Endothelial cell of umbilical vein (primary cell): ENCODE results near the gene LUZP2. TPM values are rescaled to one million over a fixed set of nuclear protein-coding genes. Genes with fewer than 3 reads are reported as not detected.

ENCODE experiments used
- BruUV-seq: library from RNA; stranded (reverse); fragments of 400-500 nt; replicated peaks from 2 replicates; lab custom pipeline; 2021; lab: Mats Ljungman, UMichigan
- CTCF ChIA-PET: fragments of 300-600, 350-600 bp; sonication (Branson Sonifier 250); formaldehyde crosslinking; loops from one replicate; lab custom pipeline; 2021; ENCODE audit warnings: antibody characterized with exemption, inconsistent platforms; lab: Charles Lee
- POLR2A ChIA-PET: fragments of 300-600, 350-600 bp; sonication (Branson Sonifier 250); formaldehyde crosslinking; loops from one replicate; lab custom pipeline; 2021; ENCODE audit warnings: antibody characterized with exemption, inconsistent platforms; lab: Charles Lee
- DNase-seq: peaks from one replicate; pipeline ENCODE4 v3.0.0-alpha.2; 2011; ENCODE audit warnings: low read depth, low spot score
- FAIRE-seq: peaks from 2 replicates; lab custom pipeline; 2011; peaks lifted over from hg19 to GRCh38; lab: Jason Lieb, UNC
- H2AFZ ChIP-seq: 2 replicates; pipeline ENCODE4 v1.6.0; 2012; ENCODE audit warnings: low read depth, low read length, control low read depth, inconsistent platforms
- H3K27ac ChIP-seq: 2 replicates; pipeline ENCODE4 v1.5.1; 2011; ENCODE audit warnings: low read depth, mild to moderate bottlenecking, control low read depth, low read length, moderate library complexity; ENCODE audit not compliant: insufficient read depth
- H3K27me3 ChIP-seq, 2 experiments: 2 replicates each; pipeline versions ENCODE4 v1.6.0 to v1.6.1; 2011; ENCODE audit warnings: low read length in 2 of 2, mixed read lengths in 1 of 2; ENCODE audit not compliant: control insufficient read depth in 2 of 2, insufficient read depth in 2 of 2
- H3K36me3 ChIP-seq, 2 experiments: 2 replicates in 1 of 2; 3 replicates in 1 of 2; pipeline ENCODE4 v1.5.1; 2011; ENCODE audit warnings: low read length in 2 of 2, mild to moderate bottlenecking in 1 of 2, moderate library complexity in 1 of 2; ENCODE audit not compliant: control insufficient read depth in 2 of 2, insufficient read depth in 2 of 2; ENCODE audit errors: extremely low read depth in 1 of 2
- H3K4me1 ChIP-seq: 3 replicates; pipeline ENCODE4 v1.5.1; 2011; ENCODE audit warnings: mild to moderate bottlenecking, low read length; ENCODE audit not compliant: control insufficient read depth, insufficient read depth; ENCODE audit errors: extremely low read depth
- H3K4me2 ChIP-seq: 2 replicates; pipeline ENCODE4 v1.6.1; 2011; ENCODE audit warnings: low read length, control low read depth, mixed read lengths; ENCODE audit not compliant: insufficient read depth
- H3K4me3 ChIP-seq, 3 experiments: fragments of 200-600 bp in 1 of 3; sonication (generic), shearing (Covaris generic) in 1 of 3; replicated peaks in 1 of 3; 2 replicates each; pipeline ENCODE4 v1.5.1; 2011 to 2016; ENCODE audit warnings: control low read depth in 3 of 3, low read length in 3 of 3, mild to moderate bottlenecking in 2 of 3, inconsistent platforms in 1 of 3, low read depth in 1 of 3, moderate library complexity in 1 of 3; ENCODE audit not compliant: insufficient read depth in 1 of 3
- H3K79me2 ChIP-seq: 2 replicates; pipeline ENCODE4 v1.6.0; 2012; ENCODE audit warnings: low read length, inconsistent platforms; ENCODE audit not compliant: control insufficient read depth, insufficient read depth
- H3K9ac ChIP-seq: replicated peaks from 2 replicates; pipeline ENCODE3; 2011; ENCODE audit warnings: low read length, control low read depth; ENCODE audit not compliant: insufficient read depth; ENCODE audit errors: extremely low read depth
- H3K9me1 ChIP-seq: replicated peaks from 3 replicates; pipeline ENCODE4 v1.6.0; 2011; ENCODE audit warnings: mild to moderate bottlenecking, low read length; ENCODE audit not compliant: control insufficient read depth, insufficient read depth; ENCODE audit errors: extremely low read depth
- H3K9me3 ChIP-seq: replicated peaks from 2 replicates; pipeline ENCODE4 v1.5.1; 2012; ENCODE audit warnings: low read length, inconsistent platforms; ENCODE audit not compliant: control insufficient read depth, insufficient read depth
- H4K20me1 ChIP-seq: replicated peaks from 2 replicates; pipeline ENCODE3; 2011; ENCODE audit warnings: mild to moderate bottlenecking, low read length; ENCODE audit not compliant: control insufficient read depth, insufficient read depth; ENCODE audit errors: extremely low read depth
- EZH2 ChIP-seq: IDR thresholded peaks from 2 replicates; pipeline ENCODE4 v1.6.1; 2012; ENCODE audit warnings: borderline replicate concordance, low read depth, mild to moderate bottlenecking, moderate library complexity, low read length, inconsistent platforms; ENCODE audit not compliant: severe bottlenecking
- FOS ChIP-seq: IDR thresholded peaks from 2 replicates; pipeline ENCODE4 v1.6.1; 2011; ENCODE audit warnings: mild to moderate bottlenecking, low read length, moderate library complexity, borderline replicate concordance; ENCODE audit not compliant: insufficient read depth
- GATA2 ChIP-seq: IDR thresholded peaks from 2 replicates; pipeline ENCODE4 v1.7.0; 2011; ENCODE audit warnings: low read depth, mild to moderate bottlenecking, moderate library complexity, mixed read lengths, low read length; ENCODE audit not compliant: insufficient read length, insufficient read depth
- JUN ChIP-seq: IDR thresholded peaks from 2 replicates; pipeline ENCODE4 v1.6.1; 2011; ENCODE audit warnings: borderline replicate concordance, low read depth; ENCODE audit not compliant: insufficient read length, insufficient read depth
- MYC ChIP-seq: IDR thresholded peaks from one replicate; pipeline ENCODE4 v1.6.1; 2011; ENCODE audit warnings: mild to moderate bottlenecking, low read depth, low read length
- POLR2A ChIP-seq: IDR thresholded peaks from 2 replicates; pipeline ENCODE4 v1.6.1; 2012; ENCODE audit warnings: low read depth, mild to moderate bottlenecking, control low read depth, low read length
- POLR2AphosphoS5 ChIP-seq: IDR thresholded peaks from 2 replicates; pipeline ENCODE4 v1.6.1; 2012; ENCODE audit warnings: low read depth, mild to moderate bottlenecking, control low read depth, low read length, moderate library complexity; ENCODE audit not compliant: insufficient read depth
- dilution Hi-C: fragments of 300-500 bp; cut with MboI; formaldehyde crosslinking; loops from one replicate; pipeline ENCODE4 v1.15.0; 2019; ENCODE audit warnings: low sequenced_read_pairs; ENCODE audit not compliant: extremely low pct_ligation_motif_present
- intact Hi-C: fragments of 100-400 bp; cut with micrococcal nuclease; formaldehyde crosslinking; loops from one replicate; pipeline ENCODE4 v1.10.0; 2022
- polyA plus RNA-seq, 4 experiments: library from polyadenylated mRNA; depleted of rRNA in 3 of 4; stranded (reverse) in 3 of 4; unstranded in 1 of 4; fragments of >200 nt; gene quantifications; 2 replicates each; pipeline versions ENCODE4 v1.2.1 to v1.2.3, GENCODE V29; 2011 to 2012; ENCODE audit warnings: missing spikeins in 1 of 4
- total RNA-seq: library from RNA; stranded (reverse); gene quantifications from 2 replicates; pipeline ENCODE4 v1.2.3, GENCODE V29; 2021
- TF ChIP-seq, protein P1 (sequence below): IDR thresholded peaks from 2 replicates; pipeline ENCODE4 v1.6.1; 2011; ENCODE audit not compliant: insufficient read depth, insufficient read length
- TF ChIP-seq, protein P2 (sequence below), 2 donors: IDR thresholded peaks; 1 replicate in 1 of 2; 2 replicates in 1 of 2; pipeline ENCODE4 v1.5.1; 2011; ENCODE audit warnings: low read length in 2 of 2, mild to moderate bottlenecking in 2 of 2, moderate library complexity in 2 of 2, control low read depth in 1 of 2, inconsistent platforms in 1 of 2, low read depth in 1 of 2; ENCODE audit not compliant: insufficient read depth in 1 of 2; ENCODE audit errors: extremely low read depth in 1 of 2

Gene LUZP2
- total and polyA plus RNA-seq, 2 donors (not counting 3 experiments of a cell fraction or from before 2014, with no cell fraction given): 0.07 TPM; not detected in 1

DNA sequence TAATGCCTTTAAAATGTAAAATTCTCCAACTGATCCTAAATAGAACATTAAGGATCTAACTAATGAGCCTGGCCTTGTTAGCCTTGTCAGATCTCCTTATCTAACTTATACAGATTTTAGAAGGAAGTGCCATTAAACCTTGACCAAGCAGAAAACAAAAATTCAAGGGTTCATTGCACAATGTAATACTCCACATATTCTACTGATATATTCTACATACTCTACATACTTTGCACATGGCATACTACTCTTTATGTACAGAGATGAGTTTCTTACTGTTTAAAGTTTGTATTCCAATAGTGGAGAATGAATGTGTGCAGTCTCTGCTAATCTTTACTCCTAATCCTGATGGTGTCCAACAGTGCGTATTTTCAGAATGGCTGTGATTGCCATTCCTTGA, 297.2 kb downstream of the LUZP2 start:
- no peak overlapping the region for H3K4me2 ChIP-seq
- TF ChIP-seq JUN (no peak), POLR2AphosphoS5 (no peak), POLR2A (no peak), GATA2 (no peak), MYC (no peak), FOS (no peak), EZH2 (no peak)
- TF ChIP-seq, protein P1, sequence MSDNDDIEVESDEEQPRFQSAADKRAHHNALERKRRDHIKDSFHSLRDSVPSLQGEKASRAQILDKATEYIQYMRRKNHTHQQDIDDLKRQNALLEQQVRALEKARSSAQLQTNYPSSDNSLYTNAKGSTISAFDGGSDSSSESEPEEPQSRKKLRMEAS: no peak
- TF ChIP-seq, protein P2, sequence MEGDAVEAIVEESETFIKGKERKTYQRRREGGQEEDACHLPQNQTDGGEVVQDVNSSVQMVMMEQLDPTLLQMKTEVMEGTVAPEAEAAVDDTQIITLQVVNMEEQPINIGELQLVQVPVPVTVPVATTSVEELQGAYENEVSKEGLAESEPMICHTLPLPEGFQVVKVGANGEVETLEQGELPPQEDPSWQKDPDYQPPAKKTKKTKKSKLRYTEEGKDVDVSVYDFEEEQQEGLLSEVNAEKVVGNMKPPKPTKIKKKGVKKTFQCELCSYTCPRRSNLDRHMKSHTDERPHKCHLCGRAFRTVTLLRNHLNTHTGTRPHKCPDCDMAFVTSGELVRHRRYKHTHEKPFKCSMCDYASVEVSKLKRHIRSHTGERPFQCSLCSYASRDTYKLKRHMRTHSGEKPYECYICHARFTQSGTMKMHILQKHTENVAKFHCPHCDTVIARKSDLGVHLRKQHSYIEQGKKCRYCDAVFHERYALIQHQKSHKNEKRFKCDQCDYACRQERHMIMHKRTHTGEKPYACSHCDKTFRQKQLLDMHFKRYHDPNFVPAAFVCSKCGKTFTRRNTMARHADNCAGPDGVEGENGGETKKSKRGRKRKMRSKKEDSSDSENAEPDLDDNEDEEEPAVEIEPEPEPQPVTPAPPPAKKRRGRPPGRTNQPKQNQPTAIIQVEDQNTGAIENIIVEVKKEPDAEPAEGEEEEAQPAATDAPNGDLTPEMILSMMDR (IDR thresholded peaks at IDR 0.05; ENCODE audit: extremely low read depth in 1 of 2, insufficient read depth in 1 of 2, low read depth in 1 of 2, low read length in 2 of 2): no peak
- H3K36me3 ChIP-seq: no peaks in the 10 kb centered on the region
- H3K27me3 ChIP-seq: no peaks in the 10 kb centered on the region
- CTCF ChIA-PET: interaction anchor here (1.3 kb wide), 1 partner anchor 16 kb away, joined by 3 read pairs; no protein-coding TSS in a partner anchor
- FAIRE-seq (no peak), DNase-seq (no peak)
- BruUV-seq: no TSS peak
- intact Hi-C loops (no loop called here), dilution Hi-C loops (no loop called here)
- no peak overlapping the region for H3K4me3 ChIP-seq
- H3K9me3 ChIP-seq: no peaks in the 10 kb centered on the region
- no peaks in the 10 kb centered on the region for H3K4me1 ChIP-seq
- H3K9me1 ChIP-seq: no peaks in the 10 kb centered on the region
- H3K27ac ChIP-seq: no peak overlapping the region
- no peak overlapping the region for H3K9ac ChIP-seq
- POLR2A ChIA-PET: no interaction called here
- no peaks in the 10 kb centered on the region for H3K79me2 ChIP-seq
- H4K20me1 ChIP-seq: no peaks in the 10 kb centered on the region
- H2AFZ ChIP-seq: no peak overlapping the region
